ENCODE results near the gene CHST11.

- TF ChIP-seq, protein P1, sequence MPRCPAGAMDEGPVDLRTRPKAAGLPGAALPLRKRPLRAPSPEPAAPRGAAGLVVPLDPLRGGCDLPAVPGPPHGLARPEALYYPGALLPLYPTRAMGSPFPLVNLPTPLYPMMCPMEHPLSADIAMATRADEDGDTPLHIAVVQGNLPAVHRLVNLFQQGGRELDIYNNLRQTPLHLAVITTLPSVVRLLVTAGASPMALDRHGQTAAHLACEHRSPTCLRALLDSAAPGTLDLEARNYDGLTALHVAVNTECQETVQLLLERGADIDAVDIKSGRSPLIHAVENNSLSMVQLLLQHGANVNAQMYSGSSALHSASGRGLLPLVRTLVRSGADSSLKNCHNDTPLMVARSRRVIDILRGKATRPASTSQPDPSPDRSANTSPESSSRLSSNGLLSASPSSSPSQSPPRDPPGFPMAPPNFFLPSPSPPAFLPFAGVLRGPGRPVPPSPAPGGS (IDR thresholded peaks at IDR 0.05; ENCODE audit: borderline replicate concordance, insufficient read depth, low read depth, low read length, poor library complexity, severe bottlenecking): no peak
- TF ChIP-seq POLR2AphosphoS5 (IDR thresholded peaks at IDR 0.05; ENCODE audit: low read length): no peak
- TF ChIP-seq, protein P2, sequence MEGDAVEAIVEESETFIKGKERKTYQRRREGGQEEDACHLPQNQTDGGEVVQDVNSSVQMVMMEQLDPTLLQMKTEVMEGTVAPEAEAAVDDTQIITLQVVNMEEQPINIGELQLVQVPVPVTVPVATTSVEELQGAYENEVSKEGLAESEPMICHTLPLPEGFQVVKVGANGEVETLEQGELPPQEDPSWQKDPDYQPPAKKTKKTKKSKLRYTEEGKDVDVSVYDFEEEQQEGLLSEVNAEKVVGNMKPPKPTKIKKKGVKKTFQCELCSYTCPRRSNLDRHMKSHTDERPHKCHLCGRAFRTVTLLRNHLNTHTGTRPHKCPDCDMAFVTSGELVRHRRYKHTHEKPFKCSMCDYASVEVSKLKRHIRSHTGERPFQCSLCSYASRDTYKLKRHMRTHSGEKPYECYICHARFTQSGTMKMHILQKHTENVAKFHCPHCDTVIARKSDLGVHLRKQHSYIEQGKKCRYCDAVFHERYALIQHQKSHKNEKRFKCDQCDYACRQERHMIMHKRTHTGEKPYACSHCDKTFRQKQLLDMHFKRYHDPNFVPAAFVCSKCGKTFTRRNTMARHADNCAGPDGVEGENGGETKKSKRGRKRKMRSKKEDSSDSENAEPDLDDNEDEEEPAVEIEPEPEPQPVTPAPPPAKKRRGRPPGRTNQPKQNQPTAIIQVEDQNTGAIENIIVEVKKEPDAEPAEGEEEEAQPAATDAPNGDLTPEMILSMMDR (IDR thresholded peaks at IDR 0.05 in 2 of 3, conservative IDR thresholded peaks at IDR 0.05 in 1 of 3; ENCODE audit: control insufficient read depth in 2 of 3, extremely low read depth in 1 of 3, insufficient read depth in 1 of 3, low read depth in 3 of 3, low read length in 3 of 3): no peak
- TF ChIP-seq RAD21 (IDR thresholded peaks at IDR 0.05; ENCODE audit: insufficient read depth, low read depth, low read length): no peak
- TF ChIP-seq NRF1 (conservative IDR thresholded peaks at IDR 0.05; ENCODE audit: low read depth, low read length): no peak
- no peak for TF ChIP-seq BHLHE40 (IDR thresholded peaks at IDR 0.05; ENCODE audit: borderline replicate concordance in 1 of 2, low read depth in 2 of 2, low read length in 1 of 2)
Measured at GRCh38 chr12:104704224-104704779, 247.6 kb downstream of the CHST11 start.
